ENCODE data around the gene SHANK2.

Gene SHANK2

GRCh38 chr11:71222318-71223080 lies 29.9 kb downstream of the SHANK2 start:
- no peak for DNase-seq

- DNase-seq, result no peak
Measured at GRCh38 chr11:71221821-71222220, 30.6 kb downstream of the SHANK2 start.

- DNase-seq, result no peak
Measured at GRCh38 chr11:71221201-71221600, 31.2 kb downstream of the SHANK2 start.

- DNase-seq, result no peak
Measured at GRCh38 chr11:71218789-71219499, 33.4 kb downstream of the SHANK2 start.

GRCh38 chr11:71215425-71215965 lies 36.9 kb downstream of the SHANK2 start:
- no peak for DNase-seq

GRCh38 chr11:71214553-71215424 lies 37.6 kb downstream of the SHANK2 start:
- DNase-seq, result no peak

GRCh38 chr11:71213696-71214552 lies 38.5 kb downstream of the SHANK2 start:
- no peak for DNase-seq

- DNase-seq, result no peak
Measured at GRCh38 chr11:71212871-71213559, 39.4 kb downstream of the SHANK2 start.

- no peak for DNase-seq
Measured at GRCh38 chr11:71211631-71212030, 40.7 kb downstream of the SHANK2 start.

- DNase-seq, result no peak
Measured at GRCh38 chr11:71210861-71211260, 41.5 kb downstream of the SHANK2 start.

- DNase-seq, result no peak
Measured at GRCh38 chr11:71209656-71210055, 42.7 kb downstream of the SHANK2 start.

GRCh38 chr11:71209181-71209580 lies 43.2 kb downstream of the SHANK2 start:
- no peak for DNase-seq

- no peak for DNase-seq
Measured at GRCh38 chr11:71208011-71208774, 44.2 kb downstream of the SHANK2 start.

- no peak for DNase-seq
Measured at GRCh38 chr11:71207563-71207962, 44.8 kb downstream of the SHANK2 start.

GRCh38 chr11:71206186-71206585 lies 46.2 kb downstream of the SHANK2 start:
- DNase-seq, result no peak

GRCh38 chr11:71204748-71205664 lies 47.4 kb downstream of the SHANK2 start:
- no peak for DNase-seq

GRCh38 chr11:71204294-71204693 lies 48.1 kb downstream of the SHANK2 start:
- DNase-seq, result no peak

GRCh38 chr11:71203681-71204080 lies 48.7 kb downstream of the SHANK2 start:
- DNase-seq, result no peak

- no peak for DNase-seq
Measured at GRCh38 chr11:71202966-71203365, 49.4 kb downstream of the SHANK2 start.

Data from C1 segment of cervical spinal cord (tissue), 14 donors.